Measurements from ENCODE around the gene OR2S2. TPM values are rescaled to one million over a fixed set of nuclear protein-coding genes. Genes with fewer than 3 reads are reported as not detected.
A peak's percentile ranks its signal among the peaks of the same experiment; 100 is the strongest.

Gene OR2S2
- total and polyA plus RNA-seq, 2 donors (not counting 3 experiments of a cell fraction or from before 2014, with no cell fraction given) = not detected

- no peak for TF ChIP-seq POLR2AphosphoS5 (IDR thresholded peaks at IDR 0.05; ENCODE audit: insufficient read depth, low read depth, low read length)
- TF ChIP-seq JUN (IDR thresholded peaks at IDR 0.05; ENCODE audit: borderline replicate concordance, insufficient read depth, insufficient read length, low read depth) = no peak
- no peak for TF ChIP-seq FOS (IDR thresholded peaks at IDR 0.05; ENCODE audit: borderline replicate concordance, insufficient read depth, low read length)
- TF ChIP-seq CTCF (IDR thresholded peaks at IDR 0.05; ENCODE audit: extremely low read depth in 1 of 2, insufficient read depth in 1 of 2, low read depth in 1 of 2, low read length in 2 of 2) = no peak
- no peak for TF ChIP-seq MAX (IDR thresholded peaks at IDR 0.05; ENCODE audit: insufficient read depth, insufficient read length)
- no peak for TF ChIP-seq GATA2 (IDR thresholded peaks at IDR 0.05; ENCODE audit: insufficient read depth, insufficient read length, low read depth, low read length)
- TF ChIP-seq MYC (IDR thresholded peaks at IDR 0.05; ENCODE audit: low read depth, low read length) = no peak
- TF ChIP-seq EZH2 (IDR thresholded peaks at IDR 0.05; ENCODE audit: borderline replicate concordance, low read depth, low read length, severe bottlenecking) = no peak
- no peak for TF ChIP-seq POLR2A (IDR thresholded peaks at IDR 0.05; ENCODE audit: low read depth, low read length)
- DNase-seq (ENCODE audit: low read depth, low spot score) (no peak), FAIRE-seq (peak; percentile 4)
- Histone ChIP-seq H3K9ac (replicated peaks; ENCODE audit: extremely low read depth, insufficient read depth, low read length) (no peak overlapping the region), H3K9me1 (replicated peaks; ENCODE audit: control insufficient read depth, extremely low read depth, insufficient read depth, low read length) (no peaks in the 10 kb centered on the region), H3K4me3 (replicated peaks in 1 of 3; ENCODE audit: insufficient read depth in 1 of 3, low read depth in 1 of 3, low read length in 3 of 3) (no peak overlapping the region), H3K79me2 (ENCODE audit: control insufficient read depth, insufficient read depth, low read length) (no peaks in the 10 kb centered on the region), H3K27ac (ENCODE audit: insufficient read depth, low read depth, low read length) (no peak overlapping the region), H3K9me3 (replicated peaks; ENCODE audit: control insufficient read depth, insufficient read depth, low read length) (no peaks in the 10 kb centered on the region), H3K4me1 (ENCODE audit: control insufficient read depth, extremely low read depth, insufficient read depth, low read length) (no peaks in the 10 kb centered on the region), H3K36me3 (ENCODE audit: control insufficient read depth in 2 of 2, extremely low read depth in 1 of 2, insufficient read depth in 2 of 2, low read length in 2 of 2) (no peaks in the 10 kb centered on the region), H4K20me1 (replicated peaks; ENCODE audit: control insufficient read depth, extremely low read depth, insufficient read depth, low read length) (no peaks in the 10 kb centered on the region), H2AFZ (ENCODE audit: low read depth, low read length) (no peak overlapping the region), H3K27me3 (ENCODE audit: control insufficient read depth in 2 of 2, insufficient read depth in 2 of 2, low read length in 2 of 2) (peaks cover 9 to 22% of the 10 kb centered on the region in 2 experiments), H3K4me2 (ENCODE audit: insufficient read depth, low read length) (no peak overlapping the region)
- dilution Hi-C loops (cut with MboI; ENCODE audit: extremely low pct_ligation_motif_present, low sequenced_read_pairs) (no loop called here), intact Hi-C loops (cut with micrococcal nuclease) (loop anchor here (5.0 kb wide), 3 partner anchors 49 to 99 kb away; partner anchors contain the start of genes HRCT1, OR2S2 and SPAAR)
- CTCF ChIA-PET = interaction anchor here (0.8 to 5.7 kb wide), 18 partner anchors 11 to 216 kb away, joined by 3 to 60 read pairs (median 4); partner anchors contain the start of gene CCIN
- POLR2A ChIA-PET = no interaction called here
- BruUV-seq (replicated peaks) = no TSS peak
Observed at GRCh38 chr9:36006549-36007315, 48.8 kb upstream of the OR2S2 start.

All from endothelial cell of umbilical vein (primary cell).